ENCODE data around the gene MDFI. TPM values are rescaled to one million over a fixed set of nuclear protein-coding genes. Genes with fewer than 3 reads are reported as not detected.

Gene MDFI
- polyA plus RNA-seq, 1 experiment, result 0.19 TPM

GRCh38 chr6:41688256-41688965, 50.1 kb downstream of the MDFI start:
- no peak for DNase-seq (ENCODE audit: low read depth, low spot score)
- Histone ChIP-seq H3K4me3 (ENCODE audit: low read depth, low read length) (no peak overlapping the region), H3K27ac (ENCODE audit: low read depth, low read length) (no peak overlapping the region), H3K27me3 (ENCODE audit: control insufficient read depth, insufficient read depth, low read length) (no peaks in the 10 kb centered on the region), H3K9me3 (ENCODE audit: control insufficient read depth, insufficient read depth, low read length) (no peaks in the 10 kb centered on the region; the same call in 1 of the 2 replicates)
- ChIA-PET CTCF (interaction anchor here (1.1 to 3.6 kb wide), 6 partner anchors 18 to 368 kb away, joined by 3 to 27 read pairs (median 5); no protein-coding TSS in a partner anchor), POLR2A (no interaction called here)
- TF ChIP-seq CTCF (IDR thresholded peaks at IDR 0.05; ENCODE audit: low read depth, low read length), result no peak

GRCh38 chr6:41689171-41690008, 51.1 kb downstream of the MDFI start:
- ChIA-PET POLR2A (no interaction called here), CTCF (interaction anchor here (1.3 to 3.6 kb wide), 4 partner anchors 16 to 321 kb away, joined by 4 to 27 read pairs (median 10); no protein-coding TSS in a partner anchor)
- no peak overlapping the region for H3K27ac ChIP-seq (ENCODE audit: low read depth, low read length)

DNA sequence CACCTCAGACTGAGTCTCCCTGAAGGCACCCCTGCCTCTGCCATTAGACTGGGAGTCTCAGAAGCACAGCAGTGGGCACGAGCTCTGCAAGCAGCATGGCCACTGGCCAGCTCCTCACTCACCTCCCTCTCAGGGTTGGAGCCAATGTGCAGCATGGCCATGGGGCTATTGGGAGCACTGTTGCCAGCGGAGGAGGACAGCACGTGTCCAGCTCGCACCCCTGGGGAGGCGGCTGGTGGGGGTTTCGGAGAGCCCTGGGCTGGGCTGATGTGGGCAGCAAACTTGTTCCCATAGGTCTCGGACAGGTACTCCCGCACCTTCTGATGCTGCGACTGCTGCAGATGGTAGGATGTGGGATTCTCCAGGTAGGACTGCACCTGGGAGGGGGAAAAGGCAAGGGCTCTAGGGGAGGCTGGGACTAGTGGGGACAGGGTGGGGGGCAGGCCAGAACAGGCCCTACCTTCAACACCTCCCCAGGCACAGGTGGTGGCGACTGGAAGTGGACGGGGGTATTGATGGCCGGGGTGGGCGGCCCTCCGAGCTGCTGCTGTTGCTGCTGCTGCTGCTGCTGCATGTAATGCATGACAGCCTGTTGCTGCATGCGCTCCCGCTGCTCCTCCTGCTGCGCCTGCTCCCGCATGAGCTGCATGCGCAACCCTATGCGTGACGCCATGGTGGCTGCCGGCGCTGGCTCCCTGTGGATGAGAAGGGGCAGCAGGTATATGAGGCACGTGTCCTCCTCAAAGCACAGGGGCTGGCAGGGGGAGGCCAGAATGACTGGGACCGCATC, 52.5 kb downstream of the MDFI start:
- Histone ChIP-seq H3K9me3 (ENCODE audit: control insufficient read depth, insufficient read depth, low read length) (no peaks in the 10 kb centered on the region; the same call in 1 of the 2 replicates), H3K27me3 (ENCODE audit: control insufficient read depth, insufficient read depth, low read length) (no peaks in the 10 kb centered on the region), H3K4me3 (ENCODE audit: low read depth, low read length) (no peak overlapping the region), H3K27ac (ENCODE audit: low read depth, low read length) (no peak overlapping the region)
- TF ChIP-seq CTCF (IDR thresholded peaks at IDR 0.05; ENCODE audit: low read depth, low read length), result no peak
- CTCF ChIA-PET, result interaction anchor here (1.3 to 3.6 kb wide), 3 partner anchors 15 to 323 kb away, joined by 4 to 27 read pairs (median 17); no protein-coding TSS in a partner anchor
- DNase-seq (ENCODE audit: low read depth, low spot score), result no peak
- POLR2A ChIA-PET, result no interaction called here

More at GRCh38 chr6:41689171-41690008, 51.1 kb downstream of the MDFI start:
- Histone ChIP-seq H3K9me3 (ENCODE audit: control insufficient read depth, insufficient read depth, low read length) (no peaks in the 10 kb centered on the region; the same call in 1 of the 2 replicates), H3K27me3 (ENCODE audit: control insufficient read depth, insufficient read depth, low read length) (no peaks in the 10 kb centered on the region), H3K4me3 (ENCODE audit: low read depth, low read length) (no peak overlapping the region)
- no peak for DNase-seq (ENCODE audit: low read depth, low spot score)
- no peak for TF ChIP-seq CTCF (IDR thresholded peaks at IDR 0.05; ENCODE audit: low read depth, low read length)

GRCh38 chr6:41691426-41692079, 53.3 kb downstream of the MDFI start:
- CTCF ChIA-PET, result interaction anchor here (0.9 to 5.8 kb wide), 4 partner anchors 7 to 323 kb away, joined by 3 to 50 read pairs (median 12); partner anchors contain the start of gene TOMM6

More at GRCh38 chr6:41691426-41692079, 53.3 kb downstream of the MDFI start:
- no peak for DNase-seq (ENCODE audit: low read depth, low spot score)
- POLR2A ChIA-PET, result no interaction called here
- TF ChIP-seq CTCF (IDR thresholded peaks at IDR 0.05; ENCODE audit: low read depth, low read length), result no peak
- no peaks in the 10 kb centered on the region; the same call in 1 of the 2 replicates for H3K9me3 ChIP-seq (ENCODE audit: control insufficient read depth, insufficient read depth, low read length)
- H3K27me3 ChIP-seq (ENCODE audit: control insufficient read depth, insufficient read depth, low read length), result no peaks in the 10 kb centered on the region
- H3K27ac ChIP-seq (ENCODE audit: low read depth, low read length), result no peak overlapping the region
- H3K4me3 ChIP-seq (ENCODE audit: low read depth, low read length), result no peak overlapping the region

All from AG04450 (cell line).